Measurements from ENCODE around the gene FAM20A.

- TF ChIP-seq EZH2 (IDR thresholded peaks at IDR 0.05; ENCODE audit: insufficient read depth, poor library complexity, severe bottlenecking), result no peak
- no peak for TF ChIP-seq EZH2phosphoT487 (IDR thresholded peaks at IDR 0.05; ENCODE audit: insufficient read depth, low read depth)
These were observed 13.6 kb upstream of the FAM20A start for GRCh38 chr17:68614718-68615117.

Measured in GM23248 (cell line).